Transverse colon (tissue), 4 donors: ENCODE data around the gene ROPN1. TPM values are rescaled to one million over a fixed set of nuclear protein-coding genes. Genes with fewer than 3 reads are reported as not detected.
A peak's percentile ranks its signal among the peaks of the same experiment; 100 is the strongest.
"Not testable (repeated sequence)": the region's sequence is repeated elsewhere in the genome, so short reads cannot be mapped to it uniquely, and the experiment has no call there.

ENCODE experiments used
- DNase-seq: peaks from one replicate; pipeline ENCODE4 v3.0.0-alpha.2; 2019
- H3K27ac ChIP-seq, 4 donors: fragments of 200-600 bp; sonication (generic); 2 replicates each; pipeline ENCODE4 v1.5.1; 2016 to 2018; ENCODE audit warnings: inconsistent platforms in 4 of 4
- H3K27me3 ChIP-seq: fragments of 200-600 bp; sonication (generic); 2 replicates; pipeline ENCODE4 v1.5.1; 2017; ENCODE audit warnings: inconsistent platforms
- H3K36me3 ChIP-seq, 4 donors: fragments of 200-600 bp; sonication (generic); 2 replicates each; pipeline ENCODE4 v1.5.1; 2017 to 2019; ENCODE audit warnings: inconsistent platforms in 4 of 4
- H3K4me1 ChIP-seq, 4 donors: fragments of 200-600 bp; sonication (generic); 2 replicates each; pipeline ENCODE4 v1.5.1; 2017 to 2020; ENCODE audit warnings: inconsistent platforms in 4 of 4
- H3K4me3 ChIP-seq, 4 donors: fragments of 200-600 bp; sonication (generic); 1 replicate in 1 of 4; 2 replicates in 3 of 4; pipeline versions ENCODE4 v1.5.1 to v1.6.1; 2017 to 2019; ENCODE audit warnings: inconsistent platforms in 4 of 4
- H3K9me3 ChIP-seq, 2 donors: fragments of 200-600 bp; sonication (generic); 2 replicates each; pipeline ENCODE4 v1.5.1; 2017 to 2019; ENCODE audit warnings: inconsistent platforms in 2 of 2
- CTCF ChIP-seq, 5 experiments: fragments of 200-600 bp in 3 of 5; fragments of 450-650 bp in 2 of 5; sonication (generic) in 3 of 5; IDR thresholded peaks; 1 replicate in 2 of 5; 2 replicates in 3 of 5; pipeline ENCODE4 v1.5.1; 2016 to 2017; ENCODE audit warnings: antibody characterized with exemption in 5 of 5, inconsistent platforms in 3 of 5, mild to moderate bottlenecking in 2 of 5, moderate library complexity in 1 of 5
- EP300 ChIP-seq: sonication (generic); formaldehyde crosslinking; IDR thresholded peaks from one replicate; pipeline ENCODE4 v1.6.1; 2017; ENCODE audit warnings: antibody characterized with exemption, low read depth
- POLR2A ChIP-seq: fragments of 450-650 bp; IDR thresholded peaks from one replicate; pipeline ENCODE4 v1.6.1; 2016; ENCODE audit warnings: antibody characterized with exemption, mild to moderate bottlenecking, moderate library complexity
- POLR2AphosphoS5 ChIP-seq, 3 donors: sonication (generic); formaldehyde crosslinking; IDR thresholded peaks; one replicate each; pipeline ENCODE4 v1.6.1; 2016; ENCODE audit warnings: antibody characterized with exemption in 3 of 3
- WGBS, 2 donors: methylation state at CpG; one replicate each; pipeline ENCODE4 v1.1.5; 2018; ENCODE audit warnings: low coverage in 1 of 2; 5-methylcytosine and 5-hydroxymethylcytosine counted together
- in situ Hi-C, 4 donors: fragments of 200-750 bp; cut with MboI; loops; one replicate each; pipeline versions ENCODE4 v1.15.0 to v1.15.1; 2017; ENCODE audit warnings: low sequenced_read_pairs in 3 of 4, low pct_ligation_motif_present in 1 of 4, low pct_unique_long_range_greater_than_20kb in 1 of 4
- intact Hi-C: fragments of 100-400 bp; cut with DNase I; formaldehyde crosslinking; loops from one replicate; pipeline ENCODE4 v1.15.1; 2023; ENCODE audit warnings: low total_unique reads
- total RNA-seq, 4 donors: library from RNA; depleted of rRNA; stranded (reverse); fragments of >200 nt; gene quantifications; one replicate each; pipeline ENCODE4 v1.1.0, GENCODE V29; 2016

Gene ROPN1
- total RNA-seq, 4 donors from 2014 or later, result 1.9 to 3.4 (median 3.0) TPM; not detected in 1

- intact Hi-C loops (no loop called here), in situ Hi-C loops (no loop called here)
- Histone ChIP-seq H3K36me3 (no peaks in the 10 kb centered on the region), H3K4me1 (no peaks in the 10 kb centered on the region), H3K27ac (peak overlapping the region in 1 of 4 donors; percentile 21), H3K27me3 (peaks cover 5% of the 10 kb centered on the region), H3K9me3 (no peaks in the 10 kb centered on the region), H3K4me3 (no peak overlapping the region)
- no peak for DNase-seq
- no peak for TF ChIP-seq EP300
- no peak for TF ChIP-seq POLR2AphosphoS5 (IDR thresholded peaks at IDR 0.05)
- no peak for TF ChIP-seq POLR2A
- no peak for TF ChIP-seq CTCF (IDR thresholded peaks at IDR 0.05)
Measured at GRCh38 chr3:123971406-123971805, 20.5 kb downstream of the ROPN1 start.

- H3K4me1 ChIP-seq, H3K4me3 ChIP-seq, DNase-seq, H3K36me3 ChIP-seq, H3K27ac ChIP-seq, H3K9me3 ChIP-seq, in situ Hi-C loops, intact Hi-C loops, H3K27me3 ChIP-seq: not testable (repeated sequence)
- WGBS, 2 donors, result 58 to 67% methylated on average over 2 of the region's 2 CpGs
Measured at GRCh38 chr3:123967260-123967659, 24.7 kb downstream of the ROPN1 start.

GRCh38 chr3:123966799-123967198 lies 25.1 kb downstream of the ROPN1 start:
- H3K4me1 ChIP-seq, H3K27me3 ChIP-seq, H3K9me3 ChIP-seq, intact Hi-C loops, in situ Hi-C loops, H3K4me3 ChIP-seq, H3K27ac ChIP-seq, DNase-seq, H3K36me3 ChIP-seq: not testable (repeated sequence)
- WGBS, 2 donors, result 63% methylated on average over 1 of the region's 1 CpG; no CpG with 5 or more reads in 1 of the 2 donors

GRCh38 chr3:123964793-123965192 lies 27.1 kb downstream of the ROPN1 start:
- H3K36me3 ChIP-seq, DNase-seq: not testable (repeated sequence)

GRCh38 chr3:123961508-123961856 lies 30.4 kb downstream of the ROPN1 start:
- H3K4me3 ChIP-seq, result peak overlapping the region; percentile 63 to 79 (median 73)
- H3K36me3 ChIP-seq, result no peaks in the 10 kb centered on the region
- WGBS, 2 donors, result 5% methylated on average over 15 of the region's 15 CpGs
- no peaks in the 10 kb centered on the region for H3K9me3 ChIP-seq
- peaks cover 0 to 35% (median 7%) of the 10 kb centered on the region in 4 donors for H3K4me1 ChIP-seq
- no peak for DNase-seq
- intact Hi-C loops, result loop anchor here (5.0 kb wide), 1 partner anchor 234 kb away; no protein-coding TSS in a partner anchor
- in situ Hi-C loops, result no loop called here
- H3K27me3 ChIP-seq, result no peaks in the 10 kb centered on the region
- H3K27ac ChIP-seq, result peak overlapping the region; percentile 89 to 93 (median 92)
- TF ChIP-seq POLR2AphosphoS5 (IDR thresholded peaks at IDR 0.05), result no peak
- TF ChIP-seq EP300, result no peak

More at GRCh38 chr3:123964793-123965192, 27.1 kb downstream of the ROPN1 start:
- H3K9me3 ChIP-seq, H3K27me3 ChIP-seq, H3K27ac ChIP-seq, H3K4me1 ChIP-seq, in situ Hi-C loops, H3K4me3 ChIP-seq: not testable (repeated sequence)
- intact Hi-C loops, result loop anchor here (5.0 kb wide), 1 partner anchor 237 kb away; no protein-coding TSS in a partner anchor
- WGBS, 2 donors, result 76 to 80% methylated on average over 1 of the region's 1 CpG

- H3K4me1 ChIP-seq, result peaks cover 0 to 35% (median 7%) of the 10 kb centered on the region in 4 donors
- 0% methylated on average over 7 to 51 of the region's 55 CpGs for WGBS, 2 donors
- intact Hi-C loops (loop anchor here (5.0 kb wide), 1 partner anchor 234 kb away; no protein-coding TSS in a partner anchor), in situ Hi-C loops (no loop called here)
- peak within 1 kb of the TSS; percentile 89 to 93 (median 92) for H3K27ac ChIP-seq
- peaks cover 0 to 1% (median 0%) of the 10 kb centered on the region in 4 donors for H3K36me3 ChIP-seq
- DNase-seq, result peak; percentile 93
- no peaks in the 10 kb centered on the region for H3K9me3 ChIP-seq
- H3K27me3 ChIP-seq, result no peaks in the 10 kb centered on the region
- peak within 1 kb of the TSS; percentile 63 to 79 (median 73) for H3K4me3 ChIP-seq
- TF ChIP-seq CTCF (IDR thresholded peaks at IDR 0.05) (peak in 1 of 5 experiments; percentile 5), POLR2AphosphoS5 (IDR thresholded peaks at IDR 0.05) (peak; percentile 65 to 85 (median 81)), POLR2A (peak; percentile 85), EP300 (no peak)
Measured at GRCh38 chr3:123960781-123961507, 31.0 kb downstream of the ROPN1 start, which contains the start of gene CCDC14. TSS of gene CCDC14 (minus strand) at chr3:123961229. CDS start at chr3:123961173, 56 bp downstream.
